GM18868 (cell line): ENCODE results near the gene CETP.
A peak's percentile ranks its signal among the peaks of the same experiment; 100 is the strongest.
"Not testable (repeated sequence)": the region's sequence is repeated elsewhere in the genome, so short reads cannot be mapped to it uniquely, and the experiment has no call there.

Source experiments
- ATAC-seq: cut with Tn5 transposase; IDR thresholded peaks from one replicate; pipeline ENCODE4 v1.9.1; 2021; ENCODE audit warnings: mild to moderate bottlenecking, moderate library complexity; ENCODE audit not compliant: unreplicated experiment

Gene CETP

GRCh38 chr16:56995136-56995805 is 33.5 kb downstream of the CETP start:
- no peak for ATAC-seq

GRCh38 chr16:56997264-56997663 is 35.5 kb downstream of the CETP start:
- no peak for ATAC-seq

- no peak for ATAC-seq
Measured at GRCh38 chr16:56997931-56998330, 36.2 kb downstream of the CETP start.

GRCh38 chr16:56998352-56998751 is 36.6 kb downstream of the CETP start:
- no peak for ATAC-seq

- ATAC-seq, result no peak
Measured at GRCh38 chr16:56998861-56999260, 37.1 kb downstream of the CETP start.

- no peak for ATAC-seq
Measured at GRCh38 chr16:56999409-57000270, 37.9 kb downstream of the CETP start.

GRCh38 chr16:57000271-57001025 is 38.7 kb downstream of the CETP start:
- peak; percentile 60 for ATAC-seq

GRCh38 chr16:57001026-57001679 is 39.4 kb downstream of the CETP start:
- ATAC-seq, result no peak

- ATAC-seq, result no peak
Measured at GRCh38 chr16:57003439-57004386, 42.0 kb downstream of the CETP start.

GRCh38 chr16:57004387-57005250 is 42.9 kb downstream of the CETP start:
- no peak for ATAC-seq

- ATAC-seq, result not testable (repeated sequence)
Measured at GRCh38 chr16:57005597-57005996, 43.8 kb downstream of the CETP start.

- no peak for ATAC-seq
Measured at GRCh38 chr16:57007050-57007449, 45.3 kb downstream of the CETP start.

GRCh38 chr16:57007530-57007929 is 45.8 kb downstream of the CETP start:
- no peak for ATAC-seq

- ATAC-seq, result no peak
Measured at GRCh38 chr16:57008440-57008839, 46.7 kb downstream of the CETP start.

- no peak for ATAC-seq
Measured at GRCh38 chr16:57009643-57010170, 48.0 kb downstream of the CETP start.

GRCh38 chr16:57012353-57012752 is 50.6 kb downstream of the CETP start:
- ATAC-seq, result no peak

- ATAC-seq, result no peak
Measured at GRCh38 chr16:57013229-57013628, 51.5 kb downstream of the CETP start.

- no peak for ATAC-seq
Measured at GRCh38 chr16:57013902-57014301, 52.2 kb downstream of the CETP start.

GRCh38 chr16:57016301-57016700 is 54.6 kb downstream of the CETP start:
- ATAC-seq, result no peak
